ENCODE data around the gene SST. TPM values are rescaled to one million over a fixed set of nuclear protein-coding genes. Genes with fewer than 3 reads are reported as not detected.
"Not testable (repeated sequence)": the region's sequence is repeated elsewhere in the genome, so short reads cannot be mapped to it uniquely, and the experiment has no call there.

SST gene
- total and polyA plus RNA-seq, 2 of the 4 experiments (the other 2 are of a cell fraction): not detected

- WGBS, 2 experiments (ENCODE audit: extremely low coverage in 2 of 2, insufficient read length in 1 of 2): 17% methylated on average over 2 of the region's 5 CpGs; no CpG with 5 or more reads in 1 of the 2 experiments
- no peak overlapping the region for H2BK5ac ChIP-seq (ENCODE audit: low read depth, low read length, poor library complexity, severe bottlenecking)
- BruUV-seq (replicated peaks): no TSS peak
Observed at GRCh38 chr3:187646906-187647660, 23.1 kb downstream of the SST start.

GRCh38 chr3:187645379-187645778, 24.8 kb downstream of the SST start:
- dilution Hi-C loops (cut with HindIII; ENCODE audit: low sequenced_read_pairs, unreplicated experiment); H3K9me1 ChIP-seq (ENCODE audit: insufficient read depth, low read length); POLR2A ChIA-PET (ENCODE audit: unreplicated experiment); H3K79me1 ChIP-seq (ENCODE audit: low read depth in 1 of 2, low read length in 2 of 2); H4K20me1 ChIP-seq (ENCODE audit: insufficient read depth, low read length); H3K4me3 ChIP-seq (ENCODE audit: insufficient read depth, low read depth, low read length); H4K8ac ChIP-seq (ENCODE audit: low read depth in 2 of 2, low read length in 2 of 2); H3K4me2 ChIP-seq (ENCODE audit: low read depth, low read length); H3K27ac ChIP-seq (ENCODE audit: insufficient read depth, low read length); H3K9me3 ChIP-seq (ENCODE audit: control insufficient read depth, insufficient read depth, low read length); H2AFZ ChIP-seq (replicated peaks; ENCODE audit: low read length, poor library complexity); DNase-seq; H2BK5ac ChIP-seq (ENCODE audit: low read depth, low read length, poor library complexity, severe bottlenecking); H4K5ac ChIP-seq (ENCODE audit: low read depth, low read length); H3K23ac ChIP-seq (ENCODE audit: low read depth, low read length); H2BK20ac ChIP-seq (ENCODE audit: low read depth, low read length); H3K18ac ChIP-seq (ENCODE audit: low read depth, low read length); H3K9ac ChIP-seq (ENCODE audit: low read depth, low read length); H3K27me3 ChIP-seq (ENCODE audit: control insufficient read depth, insufficient read depth, low read length); intact Hi-C loops (cut with micrococcal nuclease); ATAC-seq (ENCODE audit: low read depth); H3K4ac ChIP-seq (ENCODE audit: low read depth, low read length); in situ Hi-C loops (cut with MboI; ENCODE audit: low sequenced_read_pairs); H4K91ac ChIP-seq (ENCODE audit: insufficient read depth, low read depth, low read length); H2AK5ac ChIP-seq (ENCODE audit: low read depth, low read length); BruUV-seq (replicated peaks); H3K4me1 ChIP-seq (ENCODE audit: control insufficient read depth, insufficient read depth, low read length); H3K56ac ChIP-seq (ENCODE audit: extremely low read depth, insufficient read depth, low read length); H2BK15ac ChIP-seq (ENCODE audit: low read depth, low read length); H3K36me3 ChIP-seq (ENCODE audit: control insufficient read depth, insufficient read depth, low read length); H2BK120ac ChIP-seq (ENCODE audit: low read depth, low read length); H2AK9ac ChIP-seq (replicated peaks; ENCODE audit: low read depth, low read length, poor library complexity); H3K14ac ChIP-seq (replicated peaks; ENCODE audit: low read depth, low read length): not testable (repeated sequence)
- WGBS, 2 experiments (ENCODE audit: extremely low coverage in 2 of 2, insufficient read length in 1 of 2): no CpG with 5 or more reads among the region's 1 CpG
- CTCF ChIA-PET: interaction anchor here (0.6 kb wide), 1 partner anchor 57 kb away, joined by 3 read pairs; no protein-coding TSS in a partner anchor

More at GRCh38 chr3:187646906-187647660, 23.1 kb downstream of the SST start:
- Histone ChIP-seq H3K79me1 (ENCODE audit: low read depth in 1 of 2, low read length in 2 of 2) (no peaks in the 10 kb centered on the region), H3K18ac (ENCODE audit: low read depth, low read length) (no peak overlapping the region), H2BK15ac (ENCODE audit: low read depth, low read length) (no peak overlapping the region), H4K8ac (ENCODE audit: low read depth in 2 of 2, low read length in 2 of 2) (no peak overlapping the region), H3K4me1 (ENCODE audit: control insufficient read depth, insufficient read depth, low read length) (no peaks in the 10 kb centered on the region), H2AK9ac (replicated peaks; ENCODE audit: low read depth, low read length, poor library complexity) (no peak overlapping the region), H4K5ac (ENCODE audit: low read depth, low read length) (no peak overlapping the region), H3K14ac (replicated peaks; ENCODE audit: low read depth, low read length) (no peak overlapping the region), H3K4me2 (ENCODE audit: low read depth, low read length) (no peak overlapping the region), H3K36me3 (ENCODE audit: control insufficient read depth, insufficient read depth, low read length) (no peaks in the 10 kb centered on the region), H2BK20ac (ENCODE audit: low read depth, low read length) (no peak overlapping the region), H4K91ac (ENCODE audit: insufficient read depth, low read depth, low read length) (no peak overlapping the region), H3K9me3 (ENCODE audit: control insufficient read depth, insufficient read depth, low read length) (no peaks in the 10 kb centered on the region), H3K9ac (ENCODE audit: low read depth, low read length) (no peak overlapping the region), H3K9me1 (ENCODE audit: insufficient read depth, low read length) (no peaks in the 10 kb centered on the region), H3K56ac (ENCODE audit: extremely low read depth, insufficient read depth, low read length) (no peak overlapping the region), H4K20me1 (ENCODE audit: insufficient read depth, low read length) (no peaks in the 10 kb centered on the region), H2AFZ (replicated peaks; ENCODE audit: low read length, poor library complexity) (no peak overlapping the region), H2BK120ac (ENCODE audit: low read depth, low read length) (no peak overlapping the region), H2AK5ac (ENCODE audit: low read depth, low read length) (no peak overlapping the region), H3K4me3 (ENCODE audit: insufficient read depth, low read depth, low read length) (no peak overlapping the region), H3K27ac (ENCODE audit: insufficient read depth, low read length) (no peak overlapping the region), H3K27me3 (ENCODE audit: control insufficient read depth, insufficient read depth, low read length) (peaks cover 7% of the 10 kb centered on the region), H3K23ac (ENCODE audit: low read depth, low read length) (no peak overlapping the region), H3K4ac (ENCODE audit: low read depth, low read length) (no peak overlapping the region)
- in situ Hi-C loops (cut with MboI; ENCODE audit: low sequenced_read_pairs) (no loop called here), intact Hi-C loops (cut with micrococcal nuclease) (no loop called here), dilution Hi-C loops (cut with HindIII; ENCODE audit: low sequenced_read_pairs, unreplicated experiment) (no loop called here)
- TF ChIP-seq RCOR1 (IDR thresholded peaks at IDR 0.05; ENCODE audit: insufficient replicate concordance, low read length): no peak
- no peak for TF ChIP-seq FOS (IDR thresholded peaks at IDR 0.05; ENCODE audit: low read depth, low read length)
- no peak for TF ChIP-seq CEBPB (IDR thresholded peaks at IDR 0.05; ENCODE audit: low read depth, low read length)
- TF ChIP-seq ELK1 (IDR thresholded peaks at IDR 0.05; ENCODE audit: borderline replicate concordance, low read depth, low read length): no peak
- TF ChIP-seq MXI1 (IDR thresholded peaks at IDR 0.05; ENCODE audit: borderline replicate concordance, low read depth, low read length): no peak
- TF ChIP-seq MAZ (IDR thresholded peaks at IDR 0.05; ENCODE audit: borderline replicate concordance, low read depth, low read length): no peak
- ATAC-seq (ENCODE audit: low read depth): no peak
- CTCF ChIA-PET: interaction anchor here (0.8 to 1.3 kb wide), 2 partner anchors 15 to 534 kb away, joined by 3 read pairs; no protein-coding TSS in a partner anchor
- DNase-seq: no peak
- POLR2A ChIA-PET (ENCODE audit: unreplicated experiment): no interaction called here

Measured in IMR-90 (cell line).